ENCODE data around the gene CPB2.

The CPB2 gene

DNA sequence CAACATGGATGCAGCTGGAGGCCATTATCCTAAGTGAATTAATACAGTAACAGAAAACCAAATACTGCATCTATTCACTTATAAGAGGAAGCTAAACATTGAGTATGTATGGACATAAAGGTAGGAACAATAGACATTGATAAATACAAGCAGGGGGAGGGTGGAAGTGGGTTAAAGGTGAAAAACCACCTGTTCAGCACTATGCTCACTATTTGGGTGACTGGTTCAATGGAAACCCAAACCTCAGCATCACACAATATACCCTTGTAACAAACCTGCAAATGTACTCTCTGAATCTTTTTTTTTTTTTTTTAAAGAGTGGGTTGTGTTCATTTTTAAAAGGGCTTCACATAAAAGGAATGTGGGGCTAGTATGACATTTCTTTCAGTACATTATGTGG, 26.9 kb upstream of the CPB2 start:
- no peak overlapping the region for H4K8ac ChIP-seq (ENCODE audit: low read depth, low read length)
- H2BK12ac ChIP-seq (ENCODE audit: low read length), result no peak overlapping the region
- H4K91ac ChIP-seq (ENCODE audit: low read depth, low read length, poor library complexity), result no peak overlapping the region
- H3K4me2 ChIP-seq (ENCODE audit: insufficient read depth, low read length, poor library complexity, severe bottlenecking), result no peak overlapping the region
- H3K36me3 ChIP-seq (replicated peaks in 1 of 2; ENCODE audit: control insufficient read depth in 2 of 2, insufficient read depth in 2 of 2, low read length in 2 of 2), result no peaks in the 10 kb centered on the region
- H3K9me3 ChIP-seq (replicated peaks in 1 of 2; ENCODE audit: control insufficient read depth in 2 of 2, insufficient read depth in 1 of 2, low read depth in 1 of 2, low read length in 2 of 2), result no peaks in the 10 kb centered on the region
- H3K4ac ChIP-seq (ENCODE audit: low read length), result no peak overlapping the region
- no peak overlapping the region for H2BK5ac ChIP-seq (ENCODE audit: low read length)
- no peak overlapping the region for H2AFZ ChIP-seq (ENCODE audit: low read length)
- H3K23ac ChIP-seq (ENCODE audit: low read depth, low read length, poor library complexity), result no peak overlapping the region
- no peak overlapping the region for H2BK120ac ChIP-seq (ENCODE audit: low read depth, low read length)
- H2BK15ac ChIP-seq (ENCODE audit: low read length), result no peak overlapping the region
- H2AK5ac ChIP-seq (ENCODE audit: low read depth, low read length), result no peak overlapping the region
- DNase-seq (ENCODE audit: low spot score), result no peak
- H3K4me3 ChIP-seq (ENCODE audit: low read length in 2 of 2), result no peak overlapping the region
- H3K18ac ChIP-seq (ENCODE audit: low read length), result no peak overlapping the region
- no peak overlapping the region for H3K14ac ChIP-seq (ENCODE audit: low read length)
- H3K27ac ChIP-seq (replicated peaks; ENCODE audit: low read length), result no peak overlapping the region
- H3K4me1 ChIP-seq (ENCODE audit: control insufficient read depth in 2 of 2, insufficient read depth in 1 of 2, low read depth in 1 of 2, low read length in 2 of 2), result peaks cover 0 to 4% of the 10 kb centered on the region in 2 donors
- H3K9ac ChIP-seq (ENCODE audit: low read depth, low read length, poor library complexity), result no peak overlapping the region
- H3K27me3 ChIP-seq (ENCODE audit: control insufficient read depth in 3 of 3, insufficient read depth in 3 of 3, low read depth in 1 of 3, low read length in 3 of 3), result no peaks in the 10 kb centered on the region
- H3K79me1 ChIP-seq (ENCODE audit: low read depth, low read length), result no peaks in the 10 kb centered on the region

DNA sequence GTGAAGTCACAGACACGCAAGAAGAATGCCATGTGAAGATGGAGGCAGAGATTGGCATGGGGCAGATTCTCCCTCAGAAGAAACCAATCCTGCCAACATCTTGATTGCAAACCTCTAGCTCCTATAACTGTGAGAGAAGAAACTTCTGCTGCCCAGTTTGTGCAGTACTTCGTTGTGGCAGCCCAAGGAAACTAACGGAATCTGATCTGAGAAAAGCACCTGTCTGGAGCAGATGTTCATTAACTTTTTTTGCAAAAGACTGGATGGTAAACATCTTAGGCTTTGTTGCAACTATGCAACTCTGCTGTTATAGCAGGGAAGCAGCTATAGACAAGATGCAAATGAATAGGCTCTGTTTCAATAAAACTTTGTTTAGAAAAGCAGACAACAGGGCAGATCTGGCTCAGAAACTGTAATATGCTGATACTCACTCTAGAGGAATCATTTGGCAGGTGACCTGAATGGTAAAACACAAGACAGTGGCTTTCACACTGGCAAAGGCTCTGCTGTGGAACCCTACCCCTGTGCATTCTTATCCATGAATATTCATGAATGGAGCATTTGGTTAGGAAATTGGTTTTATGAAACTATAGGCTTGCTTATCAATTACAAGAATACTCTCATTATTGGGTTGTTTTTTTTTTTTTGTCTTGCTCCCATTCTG, 25.3 kb upstream of the CPB2 start:
- no peak overlapping the region for H4K91ac ChIP-seq (ENCODE audit: low read depth, low read length, poor library complexity)
- H4K8ac ChIP-seq (ENCODE audit: low read depth, low read length), result no peak overlapping the region
- H2BK120ac ChIP-seq (ENCODE audit: low read depth, low read length), result no peak overlapping the region
- H3K27ac ChIP-seq (replicated peaks; ENCODE audit: low read length), result no peak overlapping the region
- H3K18ac ChIP-seq (ENCODE audit: low read length), result no peak overlapping the region
- no peak overlapping the region for H3K14ac ChIP-seq (ENCODE audit: low read length)
- no peak overlapping the region for H2BK12ac ChIP-seq (ENCODE audit: low read length)
- H3K9ac ChIP-seq (ENCODE audit: low read depth, low read length, poor library complexity), result no peak overlapping the region
- no peak overlapping the region for H2BK5ac ChIP-seq (ENCODE audit: low read length)
- no peak overlapping the region for H2AFZ ChIP-seq (ENCODE audit: low read length)
- no peaks in the 10 kb centered on the region for H3K79me1 ChIP-seq (ENCODE audit: low read depth, low read length)
- no peak overlapping the region for H3K23ac ChIP-seq (ENCODE audit: low read depth, low read length, poor library complexity)
- no peak overlapping the region for H3K4me2 ChIP-seq (ENCODE audit: insufficient read depth, low read length, poor library complexity, severe bottlenecking)
- no peak overlapping the region for H3K4me3 ChIP-seq (ENCODE audit: low read length in 2 of 2)
- H2BK15ac ChIP-seq (ENCODE audit: low read length), result no peak overlapping the region
- no peak overlapping the region for H2AK5ac ChIP-seq (ENCODE audit: low read depth, low read length)
- no peaks in the 10 kb centered on the region for H3K9me3 ChIP-seq (replicated peaks in 1 of 2; ENCODE audit: control insufficient read depth in 2 of 2, insufficient read depth in 1 of 2, low read depth in 1 of 2, low read length in 2 of 2)
- H3K27me3 ChIP-seq (ENCODE audit: control insufficient read depth in 3 of 3, insufficient read depth in 3 of 3, low read depth in 1 of 3, low read length in 3 of 3), result no peaks in the 10 kb centered on the region
- no peak for DNase-seq (ENCODE audit: low spot score)
- no peak overlapping the region for H3K4ac ChIP-seq (ENCODE audit: low read length)
- no CpG with 5 or more reads among the region's 3 CpGs for whole genome bisulfite sequencing, 2 donors (ENCODE audit: extremely low coverage in 2 of 2, insufficient read length in 2 of 2, insufficient replicate concordance in 1 of 2)
- H3K4me1 ChIP-seq (ENCODE audit: control insufficient read depth in 2 of 2, insufficient read depth in 1 of 2, low read depth in 1 of 2, low read length in 2 of 2), result no peaks in the 10 kb centered on the region
- no peaks in the 10 kb centered on the region for H3K36me3 ChIP-seq (replicated peaks in 1 of 2; ENCODE audit: control insufficient read depth in 2 of 2, insufficient read depth in 2 of 2, low read length in 2 of 2)

DNA sequence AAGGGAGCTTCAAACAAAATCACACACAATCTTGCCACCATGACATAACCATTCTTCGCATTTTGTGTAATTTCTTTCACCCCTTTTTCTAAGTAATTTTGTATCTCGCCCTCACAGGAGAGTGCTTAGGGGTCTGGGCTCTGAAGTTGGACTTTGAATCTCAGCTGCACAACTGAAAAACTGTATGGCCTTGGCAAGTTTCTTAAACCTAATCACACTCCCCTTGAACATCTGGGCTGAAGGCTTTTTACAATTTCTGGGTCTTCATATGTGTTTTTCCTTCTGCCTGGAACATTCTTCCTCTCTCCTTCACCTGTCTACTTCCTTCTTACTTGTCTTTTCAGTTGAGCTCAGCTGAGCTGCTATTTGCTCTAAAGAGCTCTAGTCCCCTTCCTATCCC, 24.3 kb upstream of the CPB2 start:
- Histone ChIP-seq H3K9ac (ENCODE audit: low read depth, low read length, poor library complexity) (no peak overlapping the region), H2AFZ (ENCODE audit: low read length) (no peak overlapping the region), H3K4ac (ENCODE audit: low read length) (no peak overlapping the region), H3K14ac (ENCODE audit: low read length) (no peak overlapping the region), H3K27ac (replicated peaks; ENCODE audit: low read length) (no peak overlapping the region), H3K4me1 (ENCODE audit: control insufficient read depth in 2 of 2, insufficient read depth in 1 of 2, low read depth in 1 of 2, low read length in 2 of 2) (no peaks in the 10 kb centered on the region), H3K23ac (ENCODE audit: low read depth, low read length, poor library complexity) (no peak overlapping the region), H2BK15ac (ENCODE audit: low read length) (no peak overlapping the region), H3K18ac (ENCODE audit: low read length) (no peak overlapping the region), H4K8ac (ENCODE audit: low read depth, low read length) (no peak overlapping the region), H2BK120ac (ENCODE audit: low read depth, low read length) (no peak overlapping the region), H3K4me2 (ENCODE audit: insufficient read depth, low read length, poor library complexity, severe bottlenecking) (no peak overlapping the region), H2BK12ac (ENCODE audit: low read length) (no peak overlapping the region), H2BK5ac (ENCODE audit: low read length) (no peak overlapping the region), H3K9me3 (replicated peaks in 1 of 2; ENCODE audit: control insufficient read depth in 2 of 2, insufficient read depth in 1 of 2, low read depth in 1 of 2, low read length in 2 of 2) (no peaks in the 10 kb centered on the region), H4K91ac (ENCODE audit: low read depth, low read length, poor library complexity) (no peak overlapping the region), H3K27me3 (ENCODE audit: control insufficient read depth in 3 of 3, insufficient read depth in 3 of 3, low read depth in 1 of 3, low read length in 3 of 3) (no peaks in the 10 kb centered on the region), H3K79me1 (ENCODE audit: low read depth, low read length) (no peaks in the 10 kb centered on the region), H3K4me3 (ENCODE audit: low read length in 2 of 2) (no peak overlapping the region), H3K36me3 (replicated peaks in 1 of 2; ENCODE audit: control insufficient read depth in 2 of 2, insufficient read depth in 2 of 2, low read length in 2 of 2) (no peaks in the 10 kb centered on the region), H2AK5ac (ENCODE audit: low read depth, low read length) (no peak overlapping the region)
- WGBS, 2 donors (ENCODE audit: extremely low coverage in 2 of 2, insufficient read length in 2 of 2, insufficient replicate concordance in 1 of 2), result no CpG with 5 or more reads among the region's 2 CpGs
- no peak for DNase-seq (ENCODE audit: low spot score)

DNA sequence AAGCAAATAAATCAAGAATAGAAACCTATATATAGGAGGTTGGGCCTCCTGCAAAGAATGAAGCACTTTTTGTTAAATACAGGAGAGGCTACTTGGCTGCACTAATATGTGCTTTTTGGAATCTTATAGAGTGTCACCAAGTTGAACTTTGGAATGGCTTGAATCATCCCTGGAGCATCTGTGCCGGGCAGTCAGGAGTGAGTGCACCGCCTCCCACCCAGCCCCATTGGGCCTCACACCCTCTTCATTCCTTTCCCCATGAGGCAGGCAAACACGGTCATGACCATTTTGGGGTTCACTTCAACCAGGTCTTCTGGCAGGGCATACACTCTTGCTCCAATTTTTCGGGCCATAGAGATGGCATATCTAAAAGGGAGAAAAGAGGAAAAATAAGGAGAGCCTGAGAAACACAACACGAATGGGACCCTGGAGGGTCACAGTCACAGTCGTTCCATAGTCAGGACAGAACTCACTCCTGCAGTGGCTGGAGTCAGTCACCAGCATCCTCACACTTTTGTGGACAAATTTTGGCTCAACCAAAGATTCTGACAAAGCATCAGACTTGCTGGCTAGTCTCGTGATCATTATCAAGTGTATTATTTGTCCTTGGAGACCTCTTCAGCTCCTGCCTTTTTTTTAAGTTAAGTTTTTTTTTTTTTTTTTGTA, 22.7 kb upstream of the CPB2 start:
- Histone ChIP-seq H3K4me3 (ENCODE audit: low read length in 2 of 2) (no peak overlapping the region), H3K9ac (ENCODE audit: low read depth, low read length, poor library complexity) (no peak overlapping the region)

More for the DNA sequence above, 22.7 kb upstream of the CPB2 start:
- H3K23ac ChIP-seq (ENCODE audit: low read depth, low read length, poor library complexity), result no peak overlapping the region
- H2BK5ac ChIP-seq (ENCODE audit: low read length), result no peak overlapping the region
- H3K79me1 ChIP-seq (ENCODE audit: low read depth, low read length), result no peaks in the 10 kb centered on the region
- no peaks in the 10 kb centered on the region for H3K4me1 ChIP-seq (ENCODE audit: control insufficient read depth in 2 of 2, insufficient read depth in 1 of 2, low read depth in 1 of 2, low read length in 2 of 2)
- no peaks in the 10 kb centered on the region for H3K9me3 ChIP-seq (replicated peaks in 1 of 2; ENCODE audit: control insufficient read depth in 2 of 2, insufficient read depth in 1 of 2, low read depth in 1 of 2, low read length in 2 of 2)
- no peak overlapping the region for H4K91ac ChIP-seq (ENCODE audit: low read depth, low read length, poor library complexity)
- WGBS, 2 donors (ENCODE audit: extremely low coverage in 2 of 2, insufficient read length in 2 of 2, insufficient replicate concordance in 1 of 2), result no CpG with 5 or more reads among the region's 7 CpGs
- no peak overlapping the region for H2BK12ac ChIP-seq (ENCODE audit: low read length)
- H2BK15ac ChIP-seq (ENCODE audit: low read length), result no peak overlapping the region
- no peak overlapping the region for H3K4me2 ChIP-seq (ENCODE audit: insufficient read depth, low read length, poor library complexity, severe bottlenecking)
- H4K8ac ChIP-seq (ENCODE audit: low read depth, low read length), result no peak overlapping the region
- H3K14ac ChIP-seq (ENCODE audit: low read length), result no peak overlapping the region
- no peak overlapping the region for H2AFZ ChIP-seq (ENCODE audit: low read length)
- H3K18ac ChIP-seq (ENCODE audit: low read length), result no peak overlapping the region
- DNase-seq (ENCODE audit: low spot score), result no peak
- H2BK120ac ChIP-seq (ENCODE audit: low read depth, low read length), result no peak overlapping the region
- no peaks in the 10 kb centered on the region for H3K36me3 ChIP-seq (replicated peaks in 1 of 2; ENCODE audit: control insufficient read depth in 2 of 2, insufficient read depth in 2 of 2, low read length in 2 of 2)
- H3K27me3 ChIP-seq (ENCODE audit: control insufficient read depth in 3 of 3, insufficient read depth in 3 of 3, low read depth in 1 of 3, low read length in 3 of 3), result no peaks in the 10 kb centered on the region
- no peak overlapping the region for H3K27ac ChIP-seq (replicated peaks; ENCODE audit: low read length)
- no peak overlapping the region for H2AK5ac ChIP-seq (ENCODE audit: low read depth, low read length)
- no peak overlapping the region for H3K4ac ChIP-seq (ENCODE audit: low read length)

Measured in neuronal stem cell (in vitro differentiated cells).